WTC11 (cell line): ENCODE measurements around the gene SLC4A11. TPM values are rescaled to one million over a fixed set of nuclear protein-coding genes. Genes with fewer than 3 reads are reported as not detected.

Experiments
- ATAC-seq: fragments of 200-7000 bp; cut with Tn5 transposase; 2 replicates; pipeline ENCODE4 v1.10.0; 2021; ENCODE audit warnings: mild to moderate bottlenecking, moderate library complexity
- Bru-seq: library from RNA; stranded (reverse); fragments of 400-500 nt; gene quantifications from one replicate; lab custom pipeline; 2021; lab: Mats Ljungman, UMichigan
- CTCF ChIA-PET: fragments of 300-600 bp; sonication (Branson Sonifier 250); formaldehyde crosslinking; loops from one replicate; lab custom pipeline; 2021; ENCODE audit warnings: antibody characterized with exemption; lab: Charles Lee
- POLR2A ChIA-PET: fragments of 350-600 bp; sonication (Branson Sonifier 250); formaldehyde crosslinking; loops from one replicate; lab custom pipeline; 2021; ENCODE audit warnings: antibody characterized with exemption; lab: Charles Lee
- DNase-seq: peaks from one replicate; pipeline ENCODE4 v3.0.0; 2021; ENCODE audit warnings: low spot score
- H3K27ac Mint-ChIP-seq: 2 replicates; pipeline ENCODE4 v1.8.0; 2021; ENCODE audit warnings: mixed read lengths
- H3K27me3 Mint-ChIP-seq: 2 replicates; pipeline ENCODE4 v1.8.0; 2021; ENCODE audit warnings: low read depth, mild to moderate bottlenecking, moderate library complexity, mixed read lengths
- H3K36me3 Mint-ChIP-seq: 2 replicates; pipeline ENCODE4 v1.8.0; 2021; ENCODE audit warnings: mixed read lengths
- H3K4me1 Mint-ChIP-seq: 2 replicates; pipeline ENCODE4 v1.8.0; 2022; ENCODE audit warnings: mixed read lengths
- H3K4me3 Mint-ChIP-seq: 2 replicates; pipeline ENCODE4 v1.8.0; 2021; ENCODE audit warnings: mild to moderate bottlenecking, moderate library complexity, mixed read lengths
- H3K9me3 Mint-ChIP-seq: 2 replicates; pipeline ENCODE4 v1.8.0; 2021; ENCODE audit warnings: mixed read lengths
- CTCF ChIP-seq: fragments of 200-600 bp; IDR thresholded peaks from 2 replicates; pipeline ENCODE4 v1.8.0; 2022; ENCODE audit warnings: antibody characterized with exemption
- E2F5 ChIP-seq: sonication (generic); formaldehyde crosslinking; IDR thresholded peaks from 2 replicates; pipeline ENCODE4 v1.8.1; 2022; ENCODE audit warnings: mild to moderate bottlenecking, moderate library complexity, missing genetic modification reagents
- ELF4 ChIP-seq: sonication (generic); formaldehyde crosslinking; IDR thresholded peaks from 2 replicates; pipeline ENCODE4 v1.8.1; 2022; ENCODE audit warnings: low read depth, mild to moderate bottlenecking, moderate library complexity, missing genetic modification reagents
- GABPB1 ChIP-seq: sonication (generic); formaldehyde crosslinking; IDR thresholded peaks from 2 replicates; pipeline ENCODE4 v1.8.1; 2023; ENCODE audit warnings: mild to moderate bottlenecking, missing genetic modification reagents
- GTF2I ChIP-seq: fragments of 250-450 bp; sonication (Bioruptor Pico); conservative IDR thresholded peaks from 2 replicates; pipeline ENCODE4 v1.4.0; 2021; ENCODE audit warnings: mild to moderate bottlenecking
- MXD4 ChIP-seq: fragments of 250-450 bp; sonication (Bioruptor Pico); IDR thresholded peaks from 2 replicates; pipeline ENCODE4 v1.8.0; 2021; ENCODE audit warnings: mild to moderate bottlenecking, moderate library complexity, borderline replicate concordance
- NFATC4 ChIP-seq: fragments of 250-450 bp; sonication (Bioruptor Pico); IDR thresholded peaks from 2 replicates; pipeline ENCODE4 v1.9.0; 2021; ENCODE audit warnings: mild to moderate bottlenecking
- PRRX2 ChIP-seq: fragments of 250-450 bp; sonication (Bioruptor Pico); IDR thresholded peaks from 2 replicates; pipeline ENCODE4 v1.8.0; 2021; ENCODE audit warnings: mild to moderate bottlenecking
- SP1 ChIP-seq: sonication (generic); formaldehyde crosslinking; conservative IDR thresholded peaks from 2 replicates; pipeline ENCODE4 v1.8.1; 2022; ENCODE audit warnings: missing genetic modification reagents
- ZNF232 ChIP-seq: sonication (generic); formaldehyde crosslinking; IDR thresholded peaks from 2 replicates; pipeline ENCODE4 v1.8.0; 2022; ENCODE audit warnings: mild to moderate bottlenecking, missing genetic modification reagents
- ZNF317 ChIP-seq: sonication (generic); formaldehyde crosslinking; IDR thresholded peaks from 2 replicates; pipeline ENCODE4 v1.8.1; 2023; ENCODE audit warnings: low read depth, mild to moderate bottlenecking, moderate library complexity, missing genetic modification reagents, borderline replicate concordance
- ZNF423 ChIP-seq: fragments of 250-450 bp; sonication (Bioruptor Pico); IDR thresholded peaks from 2 replicates; pipeline ENCODE4 v2.1.2; 2022; ENCODE audit warnings: mild to moderate bottlenecking, moderate library complexity
- long read RNA-seq, 3 experiments: library from RNA in 1 of 3; library from capped mRNA in 1 of 3; library from polyadenylated mRNA in 1 of 3; unstranded in 2 of 3; stranded (forward) in 1 of 3; transcript quantifications; one replicate each; pipeline ENCODE4 v2.0.0, GENCODE V29; 2021
- total RNA-seq: library from RNA; stranded (reverse); gene quantifications from 3 replicates; pipeline ENCODE4 v1.2.3, GENCODE V29; 2021
- TF ChIP-seq, protein P1 (sequence below): fragments of 250-450 bp; sonication (Bioruptor Pico); IDR thresholded peaks from 2 replicates; pipeline ENCODE4 v1.9.0; 2021; ENCODE audit warnings: mild to moderate bottlenecking
- TF ChIP-seq, protein P2 (sequence below): sonication (generic); formaldehyde crosslinking; IDR thresholded peaks from 2 replicates; pipeline ENCODE4 v1.8.0; 2023; ENCODE audit warnings: missing genetic modification reagents, mild to moderate bottlenecking, borderline replicate concordance

The SLC4A11 gene
- total RNA-seq, result 30.4 to 39.5 TPM (median 34.5 TPM) in 3 replicates
- Bru-seq, nascent RNA, result percentile 47 among the genes with signal in this experiment
- long read RNA-seq, experiment 1, transcript SLC4A11-201 (19 exons, 3,094 nt), result minor isoform, 10 of 122 reads
- long read RNA-seq, experiment 1, transcript SLC4A11-208 (20 exons, 3,046 nt), result major isoform, 47 of 122 reads
- long read RNA-seq, experiment 1, partial matches to known transcripts, result 13 of 122 reads
- long read RNA-seq, experiment 1, other reads (novel, unspliced or antisense), result 49 of 122 reads
- long read RNA-seq, experiment 2, partial matches to known transcripts, result 7 of 16 reads
- long read RNA-seq, experiment 2, other reads (novel, unspliced or antisense), result 7 of 16 reads
- long read RNA-seq, experiment 3, partial matches to known transcripts, result 0 of 3 reads
- long read RNA-seq, experiment 3, other reads (novel, unspliced or antisense), result 1 of 3 reads

- H3K27ac Mint-ChIP-seq, result no peak within 1 kb of the TSS; the same call in 1 of the 2 replicates
- CTCF ChIA-PET, result interaction anchor here (0.6 to 3.6 kb wide), 15 partner anchors 11 to 298 kb away, joined by 3 to 92 read pairs (median 4); partner anchors contain the start of genes FASTKD5 and UBOX5
- ATAC-seq, result peak; percentile 63
- peaks cover 56% of the 10 kb centered on the region for H3K27me3 Mint-ChIP-seq
- TF ChIP-seq GTF2I (CRISPR knock-in tag) (0 out of 2 replicates have a peak, but pooled peaks have one; percentile 21), ELF4 (CRISPR knock-in tag) (no peak), GABPB1 (CRISPR knock-in tag) (peak; percentile 38; the same call in 1 of the 2 replicates), SP1 (CRISPR knock-in tag) (peak; percentile 40), CTCF (no peak), E2F5 (CRISPR knock-in tag) (peak; percentile 56; the same call in 1 of the 2 replicates), PRRX2 (CRISPR knock-in tag) (no peak), ZNF232 (CRISPR knock-in tag) (no peak), MXD4 (CRISPR knock-in tag) (no peak), ZNF423 (CRISPR knock-in tag) (no peak), NFATC4 (CRISPR knock-in tag) (no peak), ZNF317 (CRISPR knock-in tag) (no peak)
- TF ChIP-seq, protein P1, sequence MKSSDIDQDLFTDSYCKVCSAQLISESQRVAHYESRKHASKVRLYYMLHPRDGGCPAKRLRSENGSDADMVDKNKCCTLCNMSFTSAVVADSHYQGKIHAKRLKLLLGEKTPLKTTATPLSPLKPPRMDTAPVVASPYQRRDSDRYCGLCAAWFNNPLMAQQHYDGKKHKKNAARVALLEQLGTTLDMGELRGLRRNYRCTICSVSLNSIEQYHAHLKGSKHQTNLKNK, result no peak
- TF ChIP-seq, protein P2, sequence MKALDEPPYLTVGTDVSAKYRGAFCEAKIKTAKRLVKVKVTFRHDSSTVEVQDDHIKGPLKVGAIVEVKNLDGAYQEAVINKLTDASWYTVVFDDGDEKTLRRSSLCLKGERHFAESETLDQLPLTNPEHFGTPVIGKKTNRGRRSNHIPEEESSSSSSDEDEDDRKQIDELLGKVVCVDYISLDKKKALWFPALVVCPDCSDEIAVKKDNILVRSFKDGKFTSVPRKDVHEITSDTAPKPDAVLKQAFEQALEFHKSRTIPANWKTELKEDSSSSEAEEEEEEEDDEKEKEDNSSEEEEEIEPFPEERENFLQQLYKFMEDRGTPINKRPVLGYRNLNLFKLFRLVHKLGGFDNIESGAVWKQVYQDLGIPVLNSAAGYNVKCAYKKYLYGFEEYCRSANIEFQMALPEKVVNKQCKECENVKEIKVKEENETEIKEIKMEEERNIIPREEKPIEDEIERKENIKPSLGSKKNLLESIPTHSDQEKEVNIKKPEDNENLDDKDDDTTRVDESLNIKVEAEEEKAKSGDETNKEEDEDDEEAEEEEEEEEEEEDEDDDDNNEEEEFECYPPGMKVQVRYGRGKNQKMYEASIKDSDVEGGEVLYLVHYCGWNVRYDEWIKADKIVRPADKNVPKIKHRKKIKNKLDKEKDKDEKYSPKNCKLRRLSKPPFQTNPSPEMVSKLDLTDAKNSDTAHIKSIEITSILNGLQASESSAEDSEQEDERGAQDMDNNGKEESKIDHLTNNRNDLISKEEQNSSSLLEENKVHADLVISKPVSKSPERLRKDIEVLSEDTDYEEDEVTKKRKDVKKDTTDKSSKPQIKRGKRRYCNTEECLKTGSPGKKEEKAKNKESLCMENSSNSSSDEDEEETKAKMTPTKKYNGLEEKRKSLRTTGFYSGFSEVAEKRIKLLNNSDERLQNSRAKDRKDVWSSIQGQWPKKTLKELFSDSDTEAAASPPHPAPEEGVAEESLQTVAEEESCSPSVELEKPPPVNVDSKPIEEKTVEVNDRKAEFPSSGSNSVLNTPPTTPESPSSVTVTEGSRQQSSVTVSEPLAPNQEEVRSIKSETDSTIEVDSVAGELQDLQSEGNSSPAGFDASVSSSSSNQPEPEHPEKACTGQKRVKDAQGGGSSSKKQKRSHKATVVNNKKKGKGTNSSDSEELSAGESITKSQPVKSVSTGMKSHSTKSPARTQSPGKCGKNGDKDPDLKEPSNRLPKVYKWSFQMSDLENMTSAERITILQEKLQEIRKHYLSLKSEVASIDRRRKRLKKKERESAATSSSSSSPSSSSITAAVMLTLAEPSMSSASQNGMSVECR (CRISPR knock-in tag), result 0 out of 2 replicates have a peak, but pooled peaks have one; percentile 56
- TF ChIP-seq, all 79 proteins: peak for 5
- DNase-seq, result peak; percentile 82
- POLR2A ChIA-PET, result interaction anchor here (0.5 to 2.0 kb wide), 6 partner anchors 10 to 30 kb away, joined by 3 to 25 read pairs (median 4); partner anchors contain the start of gene ITPA
- Mint-ChIP-seq H3K36me3 (no peaks in the 10 kb centered on the region), H3K4me3 (peak within 1 kb of the TSS; percentile 95), H3K9me3 (no peaks in the 10 kb centered on the region), H3K4me1 (peaks cover 26% of the 10 kb centered on the region)
Measured at GRCh38 chr20:3239026-3239866, at the start of gene SLC4A11. Gene SLC4A11 (minus strand): TSS chr20:3239190. CDS start chr20:3239137, 53 bp downstream.
